Measurements from ENCODE around the gene CABLES1. TPM values are rescaled to one million over a fixed set of nuclear protein-coding genes. Genes with fewer than 3 reads are reported as not detected.

CABLES1 gene
- total and polyA plus RNA-seq, 2 of the 4 experiments (the other 2 are of a cell fraction), result 4.7 to 5.7 TPM

GRCh38 chr18:23253630-23254029, 118.3 kb downstream of the CABLES1 start:
- intact Hi-C loops (cut with micrococcal nuclease), result no loop called here
- no peak overlapping the region for H3K23ac ChIP-seq (ENCODE audit: low read depth, low read length)
- H3K36me3 ChIP-seq (ENCODE audit: control insufficient read depth, insufficient read depth, low read length), result peaks cover 62% of the 10 kb centered on the region
- H4K20me1 ChIP-seq (ENCODE audit: insufficient read depth, low read length), result no peaks in the 10 kb centered on the region
- H2BK120ac ChIP-seq (ENCODE audit: low read depth, low read length), result no peak overlapping the region
- no peak overlapping the region for H3K56ac ChIP-seq (ENCODE audit: extremely low read depth, insufficient read depth, low read length)
- DNase-seq, result no peak
- no peak overlapping the region for H3K4me2 ChIP-seq (ENCODE audit: low read depth, low read length)
- H3K4me3 ChIP-seq (ENCODE audit: insufficient read depth, low read depth, low read length), result no peak overlapping the region
- H3K9me1 ChIP-seq (ENCODE audit: insufficient read depth, low read length), result peaks cover 15% of the 10 kb centered on the region
- H2AK9ac ChIP-seq (replicated peaks; ENCODE audit: low read depth, low read length, poor library complexity), result no peak overlapping the region
- ChIA-PET CTCF (no interaction called here), POLR2A (ENCODE audit: unreplicated experiment) (no interaction called here)
- 96% methylated on average over 3 of the region's 12 CpGs; no CpG with 5 or more reads in 1 of the 2 experiments for WGBS, 2 experiments (ENCODE audit: extremely low coverage in 2 of 2, insufficient read length in 1 of 2)
- in situ Hi-C loops (cut with MboI; ENCODE audit: low sequenced_read_pairs), result no loop called here
- H3K4ac ChIP-seq (ENCODE audit: low read depth, low read length), result no peak overlapping the region
- H3K18ac ChIP-seq (ENCODE audit: low read depth, low read length), result no peak overlapping the region
- H2BK20ac ChIP-seq (ENCODE audit: low read depth, low read length), result no peak overlapping the region
- H3K9ac ChIP-seq (ENCODE audit: low read depth, low read length), result no peak overlapping the region
- H4K91ac ChIP-seq (ENCODE audit: insufficient read depth, low read depth, low read length), result no peak overlapping the region
- H3K27me3 ChIP-seq (ENCODE audit: control insufficient read depth, insufficient read depth, low read length), result no peaks in the 10 kb centered on the region
- dilution Hi-C loops (cut with HindIII; ENCODE audit: low sequenced_read_pairs, unreplicated experiment), result no loop called here
- ATAC-seq (ENCODE audit: low read depth), result no peak
- H4K5ac ChIP-seq (ENCODE audit: low read depth, low read length), result no peak overlapping the region
- H2BK15ac ChIP-seq (ENCODE audit: low read depth, low read length), result no peak overlapping the region
- no peaks in the 10 kb centered on the region for H3K9me3 ChIP-seq (ENCODE audit: control insufficient read depth, insufficient read depth, low read length)
- H2AK5ac ChIP-seq (ENCODE audit: low read depth, low read length), result no peak overlapping the region
- peaks cover 9% of the 10 kb centered on the region for H3K4me1 ChIP-seq (ENCODE audit: control insufficient read depth, insufficient read depth, low read length)
- H4K8ac ChIP-seq (ENCODE audit: low read depth in 2 of 2, low read length in 2 of 2), result no peak overlapping the region
- no peak for TF ChIP-seq RFX5 (IDR thresholded peaks at IDR 0.05; ENCODE audit: low read depth, low read length)
- no peak for TF ChIP-seq USF2 (IDR thresholded peaks at IDR 0.05; ENCODE audit: low read depth, low read length)
- no peak overlapping the region for H3K27ac ChIP-seq (ENCODE audit: insufficient read depth, low read length)
- H3K14ac ChIP-seq (replicated peaks; ENCODE audit: low read depth, low read length), result no peak overlapping the region
- no TSS peak for BruUV-seq (replicated peaks)
- no peak overlapping the region for H2AFZ ChIP-seq (replicated peaks; ENCODE audit: low read length, poor library complexity)
- no peak overlapping the region for H2BK5ac ChIP-seq (ENCODE audit: low read depth, low read length, poor library complexity, severe bottlenecking)
- H3K79me1 ChIP-seq (ENCODE audit: low read depth in 1 of 2, low read length in 2 of 2), result peaks cover 0 to 8% of the 10 kb centered on the region in 2 experiments; a peak in 1 of 4 replicates
